ENCODE results near the gene SEPSECS. TPM values are rescaled to one million over a fixed set of nuclear protein-coding genes. Genes with fewer than 3 reads are reported as not detected.

The SEPSECS gene
- total and polyA plus RNA-seq, 2 donors (not counting 3 experiments of a cell fraction or from before 2014, with no cell fraction given), result 2.8 to 8.3 TPM

DNA sequence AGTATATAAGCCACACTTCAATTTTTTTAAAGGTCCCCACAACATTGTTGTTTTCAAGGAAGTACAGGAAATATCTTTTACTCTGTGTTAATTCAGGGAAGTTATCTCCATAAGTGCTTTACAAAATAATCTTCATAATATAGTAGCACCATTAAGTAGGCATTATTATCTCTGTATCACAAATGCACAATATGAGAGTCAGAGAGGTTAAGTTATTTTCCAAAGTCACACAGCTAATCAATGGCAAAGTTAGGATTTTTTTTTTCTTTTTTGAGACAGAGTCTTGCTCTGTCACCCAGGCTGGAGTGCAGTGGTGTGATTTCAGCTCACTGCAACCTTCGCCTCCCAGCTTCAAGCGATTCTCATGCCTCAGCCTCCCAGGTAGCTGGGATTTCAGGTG is 38.5 kb upstream of the SEPSECS start:
- intact Hi-C loops (cut with micrococcal nuclease), result no loop called here
- Histone ChIP-seq H3K9me3 (replicated peaks; ENCODE audit: control insufficient read depth, insufficient read depth, low read length) (no peaks in the 10 kb centered on the region), H3K4me1 (ENCODE audit: control insufficient read depth, extremely low read depth, insufficient read depth, low read length) (no peaks in the 10 kb centered on the region), H3K36me3 (ENCODE audit: control insufficient read depth in 2 of 2, extremely low read depth in 1 of 2, insufficient read depth in 2 of 2, low read length in 2 of 2) (no peaks in the 10 kb centered on the region), H4K20me1 (replicated peaks; ENCODE audit: control insufficient read depth, extremely low read depth, insufficient read depth, low read length) (no peaks in the 10 kb centered on the region), H3K79me2 (ENCODE audit: control insufficient read depth, insufficient read depth, low read length) (no peaks in the 10 kb centered on the region), H3K9me1 (replicated peaks; ENCODE audit: control insufficient read depth, extremely low read depth, insufficient read depth, low read length) (no peaks in the 10 kb centered on the region), H2AFZ (ENCODE audit: low read depth, low read length) (no peak overlapping the region), H3K9ac (replicated peaks; ENCODE audit: extremely low read depth, insufficient read depth, low read length) (no peak overlapping the region), H3K27ac (ENCODE audit: insufficient read depth, low read depth, low read length) (no peak overlapping the region), H3K4me2 (ENCODE audit: insufficient read depth, low read length) (no peak overlapping the region), H3K4me3 (replicated peaks in 1 of 3; ENCODE audit: insufficient read depth in 1 of 3, low read depth in 1 of 3, low read length in 3 of 3) (no peak overlapping the region), H3K27me3 (ENCODE audit: control insufficient read depth in 2 of 2, insufficient read depth in 2 of 2, low read length in 2 of 2) (peaks cover 0 to 2% of the 10 kb centered on the region in 2 experiments)
- ChIA-PET POLR2A (no interaction called here), CTCF (no interaction called here)
- FAIRE-seq (no peak), DNase-seq (ENCODE audit: low read depth, low spot score) (no peak)
- dilution Hi-C loops (cut with MboI; ENCODE audit: extremely low pct_ligation_motif_present, low sequenced_read_pairs), result no loop called here
- no TSS peak for BruUV-seq (replicated peaks)
- TF ChIP-seq, protein P1, sequence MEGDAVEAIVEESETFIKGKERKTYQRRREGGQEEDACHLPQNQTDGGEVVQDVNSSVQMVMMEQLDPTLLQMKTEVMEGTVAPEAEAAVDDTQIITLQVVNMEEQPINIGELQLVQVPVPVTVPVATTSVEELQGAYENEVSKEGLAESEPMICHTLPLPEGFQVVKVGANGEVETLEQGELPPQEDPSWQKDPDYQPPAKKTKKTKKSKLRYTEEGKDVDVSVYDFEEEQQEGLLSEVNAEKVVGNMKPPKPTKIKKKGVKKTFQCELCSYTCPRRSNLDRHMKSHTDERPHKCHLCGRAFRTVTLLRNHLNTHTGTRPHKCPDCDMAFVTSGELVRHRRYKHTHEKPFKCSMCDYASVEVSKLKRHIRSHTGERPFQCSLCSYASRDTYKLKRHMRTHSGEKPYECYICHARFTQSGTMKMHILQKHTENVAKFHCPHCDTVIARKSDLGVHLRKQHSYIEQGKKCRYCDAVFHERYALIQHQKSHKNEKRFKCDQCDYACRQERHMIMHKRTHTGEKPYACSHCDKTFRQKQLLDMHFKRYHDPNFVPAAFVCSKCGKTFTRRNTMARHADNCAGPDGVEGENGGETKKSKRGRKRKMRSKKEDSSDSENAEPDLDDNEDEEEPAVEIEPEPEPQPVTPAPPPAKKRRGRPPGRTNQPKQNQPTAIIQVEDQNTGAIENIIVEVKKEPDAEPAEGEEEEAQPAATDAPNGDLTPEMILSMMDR (IDR thresholded peaks at IDR 0.05; ENCODE audit: extremely low read depth in 1 of 2, insufficient read depth in 1 of 2, low read depth in 1 of 2, low read length in 2 of 2), result no peak
- no peak for TF ChIP-seq POLR2AphosphoS5 (IDR thresholded peaks at IDR 0.05; ENCODE audit: insufficient read depth, low read depth, low read length)

DNA sequence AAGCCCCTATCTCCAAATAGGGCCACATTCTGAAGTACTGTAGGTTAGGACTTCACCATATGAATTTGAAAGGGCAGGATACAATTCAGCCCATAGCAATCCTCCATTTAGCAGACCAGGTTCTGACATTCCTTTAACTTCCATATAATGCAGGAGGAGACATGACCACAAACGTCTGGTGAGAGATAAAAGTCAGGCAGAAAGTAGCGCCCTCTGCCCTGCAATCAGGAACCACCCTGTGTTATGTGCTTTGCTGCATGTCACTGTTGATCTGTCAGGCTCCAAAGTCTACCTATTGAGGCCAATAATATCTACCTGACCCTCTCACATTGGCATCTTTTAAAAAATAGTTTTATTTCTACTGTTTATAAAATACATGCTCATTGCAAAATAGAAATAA is 30.2 kb upstream of the SEPSECS start:
- intact Hi-C loops (cut with micrococcal nuclease), result no loop called here
- dilution Hi-C loops (cut with MboI; ENCODE audit: extremely low pct_ligation_motif_present, low sequenced_read_pairs), result no loop called here
- Histone ChIP-seq H4K20me1 (replicated peaks; ENCODE audit: control insufficient read depth, extremely low read depth, insufficient read depth, low read length) (no peaks in the 10 kb centered on the region), H3K9me1 (replicated peaks; ENCODE audit: control insufficient read depth, extremely low read depth, insufficient read depth, low read length) (no peaks in the 10 kb centered on the region), H2AFZ (ENCODE audit: low read depth, low read length) (no peak overlapping the region), H3K9ac (replicated peaks; ENCODE audit: extremely low read depth, insufficient read depth, low read length) (no peak overlapping the region), H3K27me3 (ENCODE audit: control insufficient read depth in 2 of 2, insufficient read depth in 2 of 2, low read length in 2 of 2) (no peaks in the 10 kb centered on the region), H3K27ac (ENCODE audit: insufficient read depth, low read depth, low read length) (no peak overlapping the region), H3K79me2 (ENCODE audit: control insufficient read depth, insufficient read depth, low read length) (no peaks in the 10 kb centered on the region), H3K9me3 (replicated peaks; ENCODE audit: control insufficient read depth, insufficient read depth, low read length) (no peaks in the 10 kb centered on the region), H3K4me3 (replicated peaks in 1 of 3; ENCODE audit: insufficient read depth in 1 of 3, low read depth in 1 of 3, low read length in 3 of 3) (no peak overlapping the region), H3K4me1 (ENCODE audit: control insufficient read depth, extremely low read depth, insufficient read depth, low read length) (no peaks in the 10 kb centered on the region), H3K4me2 (ENCODE audit: insufficient read depth, low read length) (no peak overlapping the region), H3K36me3 (ENCODE audit: control insufficient read depth in 2 of 2, extremely low read depth in 1 of 2, insufficient read depth in 2 of 2, low read length in 2 of 2) (no peaks in the 10 kb centered on the region)
- TF ChIP-seq POLR2AphosphoS5 (IDR thresholded peaks at IDR 0.05; ENCODE audit: insufficient read depth, low read depth, low read length) (no peak), FOS (IDR thresholded peaks at IDR 0.05; ENCODE audit: borderline replicate concordance, insufficient read depth, low read length) (no peak), POLR2A (IDR thresholded peaks at IDR 0.05; ENCODE audit: low read depth, low read length) (no peak)
- FAIRE-seq (no peak), DNase-seq (ENCODE audit: low read depth, low spot score) (no peak)
- ChIA-PET POLR2A (no interaction called here), CTCF (no interaction called here)
- no TSS peak for BruUV-seq (replicated peaks)
